ENCODE measurements around the gene ADPRHL1.
A peak's percentile ranks its signal among the peaks of the same experiment; 100 is the strongest.

Gene ADPRHL1

GRCh38 chr13:113367020-113367560 is 86.2 kb downstream of the ADPRHL1 start:
- DNase-seq, result no peak

- no peak for DNase-seq
Observed at GRCh38 chr13:113365971-113366588, 87.2 kb downstream of the ADPRHL1 start.

DNA sequence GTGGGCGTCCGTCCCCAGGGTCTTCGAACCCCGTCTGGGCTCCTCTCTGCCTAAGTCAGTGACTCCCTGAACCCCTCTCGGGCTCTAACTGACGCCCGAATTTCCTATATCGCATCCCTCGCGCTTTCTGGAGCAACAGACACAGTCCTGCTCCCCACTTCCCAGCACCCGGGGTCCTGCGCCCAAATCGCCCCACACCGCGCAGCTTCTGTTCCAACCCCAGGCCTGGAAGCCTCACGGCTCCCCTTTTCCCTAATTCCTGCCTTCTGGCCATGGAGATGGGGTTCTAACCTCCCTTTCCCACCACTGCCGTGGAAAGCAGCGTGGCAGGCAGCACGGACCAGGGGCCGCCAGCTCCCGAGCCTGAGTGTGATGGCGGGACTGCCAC is 87.7 kb downstream of the ADPRHL1 start:
- no peak for DNase-seq

- no peak for DNase-seq
Observed at GRCh38 chr13:113364901-113365582, 88.2 kb downstream of the ADPRHL1 start.

GRCh38 chr13:113364311-113364889 is 88.9 kb downstream of the ADPRHL1 start:
- DNase-seq, result no peak

- no peak for DNase-seq
Observed at GRCh38 chr13:113361406-113361805, 91.9 kb downstream of the ADPRHL1 start.

- no peak for DNase-seq
Observed at GRCh38 chr13:113360446-113360845, 92.8 kb downstream of the ADPRHL1 start.

- DNase-seq, result no peak
Observed at GRCh38 chr13:113359571-113359970, 93.7 kb downstream of the ADPRHL1 start.

DNA sequence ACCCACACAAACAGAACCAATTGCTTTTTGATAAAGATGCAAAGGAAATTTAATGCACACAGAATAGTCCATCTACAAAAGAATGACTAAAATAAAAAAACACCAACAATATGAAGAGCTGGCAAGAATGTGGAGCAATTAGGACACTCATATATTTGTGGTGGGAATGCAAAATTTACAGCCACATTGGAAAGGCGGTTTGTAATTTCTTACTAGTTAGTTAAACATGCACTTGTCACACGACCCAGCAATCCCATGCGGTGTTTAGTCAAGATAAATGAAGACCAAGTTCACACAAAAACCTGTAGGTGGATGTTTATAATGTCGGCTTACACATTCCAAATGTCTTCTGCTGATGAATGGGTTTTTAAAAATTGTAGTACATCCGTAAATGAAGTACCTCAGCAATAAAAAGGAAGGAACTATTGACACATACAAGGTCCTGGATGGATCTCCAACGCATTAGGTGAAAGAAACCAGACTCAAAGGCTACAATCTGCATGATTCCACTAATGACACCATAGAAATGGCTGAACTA is 94.6 kb downstream of the ADPRHL1 start:
- DNase-seq, result no peak

- DNase-seq, result no peak
Observed at GRCh38 chr13:113357529-113357928, 95.8 kb downstream of the ADPRHL1 start.

DNA sequence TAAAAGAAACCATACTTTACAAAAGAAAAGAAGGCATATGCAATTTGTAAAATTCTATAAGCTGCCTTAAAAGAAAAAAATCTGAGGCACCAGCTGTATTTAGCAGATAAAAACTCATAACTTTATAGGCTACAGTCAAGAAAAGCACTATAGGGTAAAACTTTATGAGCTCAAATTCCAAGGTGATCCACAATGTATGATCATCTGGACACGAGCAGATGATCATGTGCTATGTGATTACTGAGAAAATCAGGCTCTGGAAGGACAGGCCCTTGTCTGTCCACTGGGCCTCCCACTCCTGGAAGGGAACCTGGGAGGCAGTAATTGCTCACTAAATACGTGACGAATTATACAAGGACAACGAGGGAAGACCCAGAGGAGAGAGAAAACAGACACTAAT is 96.7 kb downstream of the ADPRHL1 start:
- DNase-seq, result no peak

DNA sequence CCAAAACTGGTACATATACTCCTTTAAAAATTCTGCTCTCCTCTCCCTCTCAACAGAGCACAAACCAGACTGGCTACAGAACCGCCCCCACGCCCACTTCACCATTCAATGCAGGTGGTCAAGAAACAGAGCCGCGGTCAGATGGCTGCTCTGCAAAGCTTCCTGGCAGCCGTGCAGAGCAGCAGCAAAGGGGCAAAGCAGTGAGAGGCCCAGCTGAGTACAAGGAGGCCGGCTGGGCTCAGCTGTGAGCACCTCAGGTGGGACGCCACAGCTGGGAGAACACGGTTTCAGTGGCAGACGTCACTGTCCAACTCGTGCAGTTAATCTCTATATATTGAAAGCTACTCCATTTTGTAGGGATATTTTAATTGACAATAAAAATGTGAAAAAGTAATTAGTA is 97.7 kb downstream of the ADPRHL1 start:
- no peak for DNase-seq

GRCh38 chr13:113354831-113355610 is 98.3 kb downstream of the ADPRHL1 start:
- no peak for DNase-seq

GRCh38 chr13:113353254-113353653 is 100.0 kb downstream of the ADPRHL1 start:
- no peak for DNase-seq

DNA sequence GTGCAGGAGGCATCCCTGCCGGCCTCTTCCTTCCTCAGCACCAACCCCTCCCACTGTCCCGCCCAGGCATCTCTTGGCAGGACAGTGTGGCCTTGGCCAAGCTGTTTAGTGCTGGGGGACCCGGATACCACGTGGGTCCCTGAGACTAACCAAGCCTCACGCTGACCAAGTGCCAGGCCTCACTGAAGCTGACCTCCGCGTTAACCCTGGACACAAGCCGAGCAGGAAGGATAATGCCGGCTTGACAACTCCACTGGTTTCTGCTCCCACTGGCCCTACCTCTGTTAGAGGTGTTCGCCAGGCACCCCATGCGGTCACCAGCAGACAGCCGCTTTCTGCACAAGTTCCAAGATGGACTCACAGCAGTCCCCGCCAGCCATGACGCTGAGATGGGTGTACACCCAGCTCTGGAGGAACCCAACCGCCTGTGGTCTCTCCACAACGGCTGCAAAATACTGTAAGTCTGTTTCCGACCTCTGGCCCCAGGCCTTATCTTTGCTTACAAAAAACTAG is 101.7 kb downstream of the ADPRHL1 start:
- DNase-seq, result peak in 1 of 14 donors; percentile 23

DNA sequence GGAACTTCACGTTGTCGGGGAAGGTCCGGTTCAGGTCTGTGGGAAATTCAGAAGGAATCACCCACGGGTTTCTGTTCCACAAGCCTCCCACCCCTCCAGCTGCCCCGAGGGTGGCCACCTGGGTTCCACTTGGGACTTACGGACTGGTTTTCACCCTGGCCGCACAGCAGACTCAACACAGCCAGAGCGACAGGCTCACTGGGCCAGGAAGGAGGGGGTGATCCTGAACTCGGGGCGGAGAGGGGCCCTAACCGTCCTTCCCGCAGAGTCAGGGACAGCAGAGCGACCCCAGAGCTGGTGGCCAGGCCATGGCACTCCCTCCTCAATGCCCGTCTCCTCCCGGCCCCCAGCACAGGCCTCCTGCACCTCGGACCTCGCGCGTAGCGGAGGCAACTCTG is 102.4 kb downstream of the ADPRHL1 start:
- no peak for DNase-seq

GRCh38 chr13:113350065-113350937 is 103.0 kb downstream of the ADPRHL1 start:
- DNase-seq, result no peak
